Uterus (tissue), 4 donors: ENCODE data around the gene TRIM21. TPM values are rescaled to one million over a fixed set of nuclear protein-coding genes. Genes with fewer than 3 reads are reported as not detected.

ENCODE experiments used
- total RNA-seq, 4 donors: library from RNA; depleted of rRNA in 3 of 4; stranded (reverse); fragments of >200 nt in 3 of 4; gene quantifications; one replicate each; pipeline versions ENCODE4 v1.1.0 to v1.2.4, GENCODE V29; 2014 to 2023
- donor health status: DM: yes; HTN: yes; CAD: no.

The TRIM21 gene
- total RNA-seq, 4 donors from 2014 or later = 5.0 to 28.0 (median 17.0) TPM

Other genes with a start within 250 kb of the TRIM21 start
- 1 to 10 TPM in 1 of 4 donors, not detected in 3; 1.3 TPM for gene OR52B4, start 25.3 kb downstream of the TRIM21 start, total RNA-seq
- not detected for gene OR52K2, start 55.6 kb upstream of the TRIM21 start, total RNA-seq
- gene OR52K1, start 88.9 kb upstream of the TRIM21 start, total RNA-seq = not detected
- gene OR52M1, start 151.5 kb upstream of the TRIM21 start, total RNA-seq = not detected
- not detected for gene OR52I2, start 188.0 kb upstream of the TRIM21 start, total RNA-seq
- gene OR52I1, start 200.3 kb upstream of the TRIM21 start, total RNA-seq = not detected
- 10 to 100 TPM in 3 of 4 donors, 1 to 10 TPM in 1; 9.0 to 22.7 (median 13.3) TPM for gene TRIM68, start 214.5 kb upstream of the TRIM21 start, total RNA-seq
- gene OR51D1, start 243.8 kb upstream of the TRIM21 start, total RNA-seq = not detected